Tibial nerve (tissue), 3 donors: ENCODE data around the gene PCBP3.

Experiments used
- CTCF ChIP-seq, 5 experiments: fragments of 200-600 bp in 3 of 5; fragments of 450-650 bp in 2 of 5; sonication (generic) in 3 of 5; IDR thresholded peaks; one replicate each; pipeline ENCODE4 v1.5.1; 2016 to 2019; ENCODE audit warnings: antibody characterized with exemption in 5 of 5, mild to moderate bottlenecking in 3 of 5, moderate library complexity in 2 of 5
- POLR2A ChIP-seq, 2 donors: fragments of 450-650 bp; IDR thresholded peaks; one replicate each; pipeline ENCODE4 v1.6.1; 2017; ENCODE audit warnings: antibody characterized with exemption in 2 of 2, mild to moderate bottlenecking in 2 of 2, moderate library complexity in 2 of 2

- TF ChIP-seq CTCF (IDR thresholded peaks at IDR 0.05) (no peak), POLR2A (IDR thresholded peaks at IDR 0.05) (no peak)
These were observed 319.2 kb downstream of the PCBP3 start for GRCh38 chr21:45962531-45963231.
